ENCODE data around the gene ZDHHC14.

The ZDHHC14 gene

GRCh38 chr6:157634546-157634945 is 253.6 kb downstream of the ZDHHC14 start:
- no peaks in the 10 kb centered on the region for H3K4me1 ChIP-seq (ENCODE audit: control insufficient read depth, low read length)
- H3K27me3 ChIP-seq (ENCODE audit: control insufficient read depth, low read length): no peaks in the 10 kb centered on the region
- no peaks in the 10 kb centered on the region for H3K79me2 ChIP-seq (ENCODE audit: control insufficient read depth, low read length)
- H3K27ac ChIP-seq (ENCODE audit: low read depth, low read length): no peak overlapping the region
- H3K4me3 ChIP-seq (ENCODE audit: low read length): no peak overlapping the region
- TF ChIP-seq CTCF (IDR thresholded peaks at IDR 0.05; ENCODE audit: low read depth, low read length, poor library complexity, severe bottlenecking) (no peak), EZH2phosphoT487 (IDR thresholded peaks at IDR 0.05; ENCODE audit: borderline replicate concordance, low read length) (no peak)
- H3F3A ChIP-seq (ENCODE audit: control insufficient read depth, insufficient read depth): no peaks in the 10 kb centered on the region; the same call in 1 of the 2 replicates
- H3K36me3 ChIP-seq (ENCODE audit: control insufficient read depth, low read length): no peaks in the 10 kb centered on the region
- H3K4me2 ChIP-seq (ENCODE audit: low read length): no peak overlapping the region
- no peaks in the 10 kb centered on the region for H4K20me1 ChIP-seq (ENCODE audit: control insufficient read depth, insufficient read depth, low read depth, low read length)
- H3K9me2 ChIP-seq (replicated peaks; ENCODE audit: control insufficient read depth, low read length): no peaks in the 10 kb centered on the region
- H3K9me3 ChIP-seq (ENCODE audit: control insufficient read depth, insufficient read depth, low read length): no peaks in the 10 kb centered on the region

GRCh38 chr6:157635388-157636244 is 254.6 kb downstream of the ZDHHC14 start:
- TF ChIP-seq CTCF (IDR thresholded peaks at IDR 0.05; ENCODE audit: low read depth, low read length, poor library complexity, severe bottlenecking) (no peak), EZH2phosphoT487 (IDR thresholded peaks at IDR 0.05; ENCODE audit: borderline replicate concordance, low read length) (no peak)
- Histone ChIP-seq H3K4me2 (ENCODE audit: low read length) (no peak overlapping the region), H3K4me1 (ENCODE audit: control insufficient read depth, low read length) (peaks cover 9% of the 10 kb centered on the region), H3K4me3 (ENCODE audit: low read length) (no peak overlapping the region), H3K27me3 (ENCODE audit: control insufficient read depth, low read length) (peaks cover 8% of the 10 kb centered on the region), H3F3A (ENCODE audit: control insufficient read depth, insufficient read depth) (no peaks in the 10 kb centered on the region; the same call in 1 of the 2 replicates), H3K79me2 (ENCODE audit: control insufficient read depth, low read length) (no peaks in the 10 kb centered on the region), H3K36me3 (ENCODE audit: control insufficient read depth, low read length) (no peaks in the 10 kb centered on the region), H3K27ac (ENCODE audit: low read depth, low read length) (no peak overlapping the region), H3K9me2 (replicated peaks; ENCODE audit: control insufficient read depth, low read length) (no peaks in the 10 kb centered on the region), H3K9me3 (ENCODE audit: control insufficient read depth, insufficient read depth, low read length) (no peaks in the 10 kb centered on the region), H4K20me1 (ENCODE audit: control insufficient read depth, insufficient read depth, low read depth, low read length) (no peaks in the 10 kb centered on the region)

- Histone ChIP-seq H3K9me2 (replicated peaks; ENCODE audit: control insufficient read depth, low read length) (no peaks in the 10 kb centered on the region), H3K27me3 (ENCODE audit: control insufficient read depth, low read length) (peaks cover 13% of the 10 kb centered on the region), H3K27ac (ENCODE audit: low read depth, low read length) (no peak overlapping the region), H3K4me1 (ENCODE audit: control insufficient read depth, low read length) (peaks cover 9% of the 10 kb centered on the region), H3K36me3 (ENCODE audit: control insufficient read depth, low read length) (no peaks in the 10 kb centered on the region), H3K79me2 (ENCODE audit: control insufficient read depth, low read length) (no peaks in the 10 kb centered on the region), H4K20me1 (ENCODE audit: control insufficient read depth, insufficient read depth, low read depth, low read length) (no peaks in the 10 kb centered on the region), H3F3A (ENCODE audit: control insufficient read depth, insufficient read depth) (no peaks in the 10 kb centered on the region; the same call in 1 of the 2 replicates), H3K4me3 (ENCODE audit: low read length) (no peak overlapping the region), H3K4me2 (ENCODE audit: low read length) (no peak overlapping the region), H3K9me3 (ENCODE audit: control insufficient read depth, insufficient read depth, low read length) (no peaks in the 10 kb centered on the region)
- TF ChIP-seq CTCF (IDR thresholded peaks at IDR 0.05; ENCODE audit: low read depth, low read length, poor library complexity, severe bottlenecking) (no peak), EZH2phosphoT487 (IDR thresholded peaks at IDR 0.05; ENCODE audit: borderline replicate concordance, low read length) (no peak)
Measured at GRCh38 chr6:157637516-157637915, 256.5 kb downstream of the ZDHHC14 start.
